Measurements from ENCODE around the gene SON.
A peak's percentile ranks its signal among the peaks of the same experiment; 100 is the strongest.

The SON gene

DNA sequence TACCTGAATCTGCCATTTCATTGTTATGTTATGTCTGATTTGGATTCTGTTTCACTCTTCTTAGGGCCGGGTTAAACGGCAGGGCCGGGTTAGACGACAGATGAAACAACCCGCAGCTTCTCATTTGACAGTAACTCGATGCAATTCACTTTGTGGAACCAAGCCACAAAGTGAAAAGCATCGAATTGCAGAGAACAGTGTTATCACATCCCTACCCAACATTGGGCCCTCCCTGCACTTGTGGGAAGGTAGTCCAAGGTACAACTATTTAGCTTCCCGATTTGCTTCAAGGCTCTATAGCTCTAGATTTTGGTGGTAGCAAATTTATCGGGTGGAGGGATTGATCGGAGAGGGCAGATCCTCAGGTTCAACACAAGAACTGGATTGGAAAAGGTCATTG, 17.0 kb downstream of the SON start:
- no CpG with 5 or more reads among the region's 10 CpGs for WGBS (ENCODE audit: extremely low coverage, insufficient coverage, insufficient read length)
- H3K4me3 ChIP-seq (ENCODE audit: low read depth, low read length): no peak overlapping the region
- no peak overlapping the region for H3K18ac ChIP-seq (ENCODE audit: low read length)
- no peak for DNase-seq
- no peaks in the 10 kb centered on the region for H3K4me1 ChIP-seq (ENCODE audit: control insufficient read depth in 1 of 2, insufficient read depth in 2 of 2, low read length in 2 of 2)
- no peak overlapping the region for H2AK5ac ChIP-seq (ENCODE audit: low read length)
- no peaks in the 10 kb centered on the region for H3K79me2 ChIP-seq (ENCODE audit: control insufficient read depth, insufficient read depth, low read length, poor library complexity)
- H2BK120ac ChIP-seq (ENCODE audit: insufficient read depth, low read length, poor library complexity): no peak overlapping the region
- H2AFZ ChIP-seq (ENCODE audit: insufficient read depth, low read length, poor library complexity): no peak overlapping the region
- no peak overlapping the region for H3K4me2 ChIP-seq (ENCODE audit: low read length)
- H3K27ac ChIP-seq (ENCODE audit: low read depth, low read length): no peak overlapping the region
- no peak overlapping the region for H4K91ac ChIP-seq (ENCODE audit: low read depth, low read length)
- no peak overlapping the region for H3K14ac ChIP-seq (ENCODE audit: low read length)
- H3K9me3 ChIP-seq (ENCODE audit: insufficient read depth, low read depth, low read length): no peaks in the 10 kb centered on the region
- no peaks in the 10 kb centered on the region for H3K79me1 ChIP-seq (ENCODE audit: low read length)
- H4K12ac ChIP-seq (ENCODE audit: low read depth, low read length): no peak overlapping the region
- H4K8ac ChIP-seq (ENCODE audit: low read depth, low read length): no peak overlapping the region
- H3K36me3 ChIP-seq (ENCODE audit: control insufficient read depth in 1 of 2, insufficient read depth in 2 of 2, low read length in 2 of 2): peaks cover 14 to 29% of the 10 kb centered on the region in 2 experiments
- no peak overlapping the region for H3K4ac ChIP-seq (ENCODE audit: low read depth, low read length)
- H3K23ac ChIP-seq (ENCODE audit: low read length): no peak overlapping the region
- H3K9ac ChIP-seq (ENCODE audit: low read length): no peak overlapping the region
- no peak overlapping the region for H2BK12ac ChIP-seq (ENCODE audit: low read length)
- H3K27me3 ChIP-seq (ENCODE audit: insufficient read depth, low read length): no peaks in the 10 kb centered on the region
- no peak overlapping the region for H2BK5ac ChIP-seq (ENCODE audit: low read depth, low read length, poor library complexity)

DNA sequence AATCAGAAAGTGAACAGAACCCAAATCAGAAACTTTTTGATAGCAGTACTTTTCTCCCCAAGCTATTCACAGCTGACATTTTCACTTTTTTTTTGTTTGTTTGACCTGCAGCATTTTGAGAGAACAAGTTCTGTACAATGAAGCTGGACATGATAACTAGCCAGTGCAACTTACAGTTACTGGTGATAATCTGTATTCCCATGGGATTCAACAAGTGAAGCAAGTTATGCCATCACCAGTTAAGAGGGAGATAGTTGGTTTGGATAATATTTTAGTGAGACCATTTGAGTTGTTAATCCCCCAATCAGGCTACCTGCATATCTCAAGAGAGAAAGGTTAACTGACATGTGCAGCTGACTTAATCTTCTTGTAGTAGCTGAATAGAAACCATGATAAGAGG, 18.1 kb downstream of the SON start:
- no peak overlapping the region for H4K12ac ChIP-seq (ENCODE audit: low read depth, low read length)
- H2AFZ ChIP-seq (ENCODE audit: insufficient read depth, low read length, poor library complexity): no peak overlapping the region
- no peak overlapping the region for H3K23ac ChIP-seq (ENCODE audit: low read length)
- no peaks in the 10 kb centered on the region for H3K4me1 ChIP-seq (ENCODE audit: control insufficient read depth in 1 of 2, insufficient read depth in 2 of 2, low read length in 2 of 2)
- H4K8ac ChIP-seq (ENCODE audit: low read depth, low read length): no peak overlapping the region
- H3K79me1 ChIP-seq (ENCODE audit: low read length): no peaks in the 10 kb centered on the region
- no peak overlapping the region for H3K4ac ChIP-seq (ENCODE audit: low read depth, low read length)
- no peak overlapping the region for H2AK5ac ChIP-seq (ENCODE audit: low read length)
- no peak overlapping the region for H3K14ac ChIP-seq (ENCODE audit: low read length)
- H2BK120ac ChIP-seq (ENCODE audit: insufficient read depth, low read length, poor library complexity): no peak overlapping the region
- no peak overlapping the region for H4K91ac ChIP-seq (ENCODE audit: low read depth, low read length)
- peaks cover 11 to 25% of the 10 kb centered on the region in 2 experiments for H3K36me3 ChIP-seq (ENCODE audit: control insufficient read depth in 1 of 2, insufficient read depth in 2 of 2, low read length in 2 of 2)
- no peak overlapping the region for H3K4me3 ChIP-seq (ENCODE audit: low read depth, low read length)
- no peak overlapping the region for H2BK5ac ChIP-seq (ENCODE audit: low read depth, low read length, poor library complexity)
- no peak overlapping the region for H3K27ac ChIP-seq (ENCODE audit: low read depth, low read length)
- H3K9ac ChIP-seq (ENCODE audit: low read length): no peak overlapping the region
- no peak overlapping the region for H2BK12ac ChIP-seq (ENCODE audit: low read length)
- DNase-seq: no peak
- no peaks in the 10 kb centered on the region for H3K27me3 ChIP-seq (ENCODE audit: insufficient read depth, low read length)
- H3K79me2 ChIP-seq (ENCODE audit: control insufficient read depth, insufficient read depth, low read length, poor library complexity): no peaks in the 10 kb centered on the region
- no peak overlapping the region for H3K18ac ChIP-seq (ENCODE audit: low read length)
- H3K9me3 ChIP-seq (ENCODE audit: insufficient read depth, low read depth, low read length): no peaks in the 10 kb centered on the region
- no peak overlapping the region for H3K4me2 ChIP-seq (ENCODE audit: low read length)

DNA sequence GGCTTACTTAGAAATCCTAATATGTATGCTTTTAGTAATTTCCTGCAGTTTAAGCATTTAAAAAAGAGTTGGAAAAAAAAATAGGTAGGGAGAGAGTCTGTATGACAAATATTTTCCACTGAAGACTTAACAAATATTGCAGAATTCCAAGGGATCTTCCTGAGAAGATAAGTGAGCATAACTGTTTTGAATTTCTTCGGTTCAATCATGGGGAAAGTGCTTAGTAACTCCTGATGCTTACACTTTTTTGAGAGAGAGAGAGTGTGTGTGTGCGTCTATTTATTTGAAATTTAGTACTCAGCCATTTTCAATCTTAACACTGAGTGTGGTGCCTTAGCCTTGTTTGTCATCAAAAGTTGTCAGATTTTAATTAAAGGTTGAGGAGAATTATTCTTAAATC, 18.5 kb downstream of the SON start:
- H3K27me3 ChIP-seq (ENCODE audit: insufficient read depth, low read length): no peaks in the 10 kb centered on the region
- H3K23ac ChIP-seq (ENCODE audit: low read length): no peak overlapping the region
- no peaks in the 10 kb centered on the region for H3K9me3 ChIP-seq (ENCODE audit: insufficient read depth, low read depth, low read length)
- no peak overlapping the region for H3K27ac ChIP-seq (ENCODE audit: low read depth, low read length)
- no peak overlapping the region for H3K9ac ChIP-seq (ENCODE audit: low read length)
- no peak overlapping the region for H2AK5ac ChIP-seq (ENCODE audit: low read length)
- H3K4ac ChIP-seq (ENCODE audit: low read depth, low read length): no peak overlapping the region
- no peak overlapping the region for H4K8ac ChIP-seq (ENCODE audit: low read depth, low read length)
- H4K12ac ChIP-seq (ENCODE audit: low read depth, low read length): no peak overlapping the region
- no peak overlapping the region for H2AFZ ChIP-seq (ENCODE audit: insufficient read depth, low read length, poor library complexity)
- H3K79me1 ChIP-seq (ENCODE audit: low read length): no peaks in the 10 kb centered on the region
- no peak overlapping the region for H2BK120ac ChIP-seq (ENCODE audit: insufficient read depth, low read length, poor library complexity)
- H3K4me3 ChIP-seq (ENCODE audit: low read depth, low read length): no peak overlapping the region
- peak in 1 of 2 donors; percentile 41 for DNase-seq
- H3K4me2 ChIP-seq (ENCODE audit: low read length): no peak overlapping the region
- no peak overlapping the region for H3K18ac ChIP-seq (ENCODE audit: low read length)
- H4K91ac ChIP-seq (ENCODE audit: low read depth, low read length): no peak overlapping the region
- no peak overlapping the region for H3K14ac ChIP-seq (ENCODE audit: low read length)
- H3K79me2 ChIP-seq (ENCODE audit: control insufficient read depth, insufficient read depth, low read length, poor library complexity): no peaks in the 10 kb centered on the region
- no peak overlapping the region for H2BK5ac ChIP-seq (ENCODE audit: low read depth, low read length, poor library complexity)
- H3K4me1 ChIP-seq (ENCODE audit: control insufficient read depth in 1 of 2, insufficient read depth in 2 of 2, low read length in 2 of 2): no peaks in the 10 kb centered on the region
- no CpG with 5 or more reads among the region's 2 CpGs for WGBS (ENCODE audit: extremely low coverage, insufficient coverage, insufficient read length)
- H3K36me3 ChIP-seq (ENCODE audit: control insufficient read depth in 1 of 2, insufficient read depth in 2 of 2, low read length in 2 of 2): peaks cover 11 to 25% of the 10 kb centered on the region in 2 experiments
- H2BK12ac ChIP-seq (ENCODE audit: low read length): no peak overlapping the region

DNA sequence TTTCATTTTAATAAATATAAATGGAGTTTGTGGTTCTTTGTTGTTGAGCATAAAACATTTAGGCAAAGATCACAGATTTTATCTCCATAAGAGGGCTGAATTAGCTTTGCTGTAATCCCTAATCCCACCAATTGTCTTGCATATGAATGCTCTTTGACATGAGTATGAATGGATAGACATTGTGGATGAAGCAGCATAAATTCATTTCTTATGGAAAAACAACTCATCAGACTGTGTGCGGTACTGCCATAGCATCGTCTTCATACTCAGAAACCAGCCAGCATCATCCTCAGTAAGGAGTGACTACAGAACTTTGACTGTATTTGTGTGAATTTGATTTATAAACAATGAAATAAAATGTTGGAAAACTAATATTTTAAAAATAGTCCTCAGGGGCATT, 19.6 kb downstream of the SON start:
- H2AFZ ChIP-seq (ENCODE audit: insufficient read depth, low read length, poor library complexity): no peak overlapping the region
- no peak overlapping the region for H3K9ac ChIP-seq (ENCODE audit: low read length)
- H2AK5ac ChIP-seq (ENCODE audit: low read length): no peak overlapping the region
- no peak overlapping the region for H4K12ac ChIP-seq (ENCODE audit: low read depth, low read length)
- no peak overlapping the region for H3K23ac ChIP-seq (ENCODE audit: low read length)
- no peaks in the 10 kb centered on the region for H3K79me2 ChIP-seq (ENCODE audit: control insufficient read depth, insufficient read depth, low read length, poor library complexity)
- H3K9me3 ChIP-seq (ENCODE audit: insufficient read depth, low read depth, low read length): no peaks in the 10 kb centered on the region
- no peak for DNase-seq
- no peak overlapping the region for H2BK5ac ChIP-seq (ENCODE audit: low read depth, low read length, poor library complexity)
- H3K14ac ChIP-seq (ENCODE audit: low read length): no peak overlapping the region
- H3K27ac ChIP-seq (ENCODE audit: low read depth, low read length): no peak overlapping the region
- H4K91ac ChIP-seq (ENCODE audit: low read depth, low read length): no peak overlapping the region
- H3K27me3 ChIP-seq (ENCODE audit: insufficient read depth, low read length): no peaks in the 10 kb centered on the region
- no peak overlapping the region for H3K18ac ChIP-seq (ENCODE audit: low read length)
- no peaks in the 10 kb centered on the region for H3K4me1 ChIP-seq (ENCODE audit: control insufficient read depth in 1 of 2, insufficient read depth in 2 of 2, low read length in 2 of 2)
- H3K79me1 ChIP-seq (ENCODE audit: low read length): no peaks in the 10 kb centered on the region
- H4K8ac ChIP-seq (ENCODE audit: low read depth, low read length): no peak overlapping the region
- no peak overlapping the region for H2BK120ac ChIP-seq (ENCODE audit: insufficient read depth, low read length, poor library complexity)
- no peak overlapping the region for H3K4me3 ChIP-seq (ENCODE audit: low read depth, low read length)
- no CpG with 5 or more reads among the region's 2 CpGs for WGBS (ENCODE audit: extremely low coverage, insufficient coverage, insufficient read length)
- no peak overlapping the region for H2BK12ac ChIP-seq (ENCODE audit: low read length)
- H3K36me3 ChIP-seq (ENCODE audit: control insufficient read depth in 1 of 2, insufficient read depth in 2 of 2, low read length in 2 of 2): peaks cover 8 to 21% of the 10 kb centered on the region in 2 experiments
- no peak overlapping the region for H3K4ac ChIP-seq (ENCODE audit: low read depth, low read length)
- no peak overlapping the region for H3K4me2 ChIP-seq (ENCODE audit: low read length)
